Suprapubic skin (tissue), 4 donors: ENCODE measurements around the gene SPTLC3.

Experiments used
- POLR2A ChIP-seq, 2 donors: fragments of 450-650 bp; IDR thresholded peaks; one replicate each; pipeline ENCODE4 v1.6.1; 2017; ENCODE audit warnings: antibody characterized with exemption in 2 of 2, mild to moderate bottlenecking in 2 of 2, moderate library complexity in 2 of 2
- POLR2AphosphoS5 ChIP-seq, 3 donors: sonication (generic); formaldehyde crosslinking; IDR thresholded peaks; one replicate each; pipeline ENCODE4 v1.6.1; 2017; ENCODE audit warnings: antibody characterized with exemption in 3 of 3

- TF ChIP-seq POLR2A (IDR thresholded peaks at IDR 0.05) (no peak), POLR2AphosphoS5 (IDR thresholded peaks at IDR 0.05) (no peak)
Measured at GRCh38 chr20:12965870-12966251, 42.9 kb upstream of the SPTLC3 start.
